ENCODE measurements around the gene KIF16B. TPM values are rescaled to one million over a fixed set of nuclear protein-coding genes. Genes with fewer than 3 reads are reported as not detected.
"Not testable (repeated sequence)": the region's sequence is repeated elsewhere in the genome, so short reads cannot be mapped to it uniquely, and the experiment has no call there.

Gene KIF16B
- total RNA-seq, 1 donor from 2014 or later = 9.6 TPM

GRCh38 chr20:16439540-16439939, 133.7 kb downstream of the KIF16B start:
- intact Hi-C loops (cut with micrococcal nuclease) = not testable (repeated sequence)

GRCh38 chr20:16438100-16438499, 135.1 kb downstream of the KIF16B start:
- intact Hi-C loops (cut with micrococcal nuclease) = no loop called here

- intact Hi-C loops (cut with micrococcal nuclease) = no loop called here
These were observed 135.8 kb downstream of the KIF16B start for GRCh38 chr20:16437387-16437996.

- intact Hi-C loops (cut with micrococcal nuclease) = no loop called here
These were observed 139.1 kb downstream of the KIF16B start for GRCh38 chr20:16434062-16434664.

GRCh38 chr20:16433293-16433580, 140.0 kb downstream of the KIF16B start:
- intact Hi-C loops (cut with micrococcal nuclease) = no loop called here

GRCh38 chr20:16432466-16433292, 140.6 kb downstream of the KIF16B start:
- intact Hi-C loops (cut with micrococcal nuclease) = no loop called here

- intact Hi-C loops (cut with micrococcal nuclease) = no loop called here
These were observed 145.1 kb downstream of the KIF16B start for GRCh38 chr20:16428112-16428511.

GRCh38 chr20:16427571-16427970, 145.7 kb downstream of the KIF16B start:
- intact Hi-C loops (cut with micrococcal nuclease) = no loop called here

GRCh38 chr20:16424780-16425179, 148.5 kb downstream of the KIF16B start:
- intact Hi-C loops (cut with micrococcal nuclease) = no loop called here

- intact Hi-C loops (cut with micrococcal nuclease) = no loop called here
These were observed 149.7 kb downstream of the KIF16B start for GRCh38 chr20:16423311-16424212.

GRCh38 chr20:16419138-16419715, 154.0 kb downstream of the KIF16B start:
- intact Hi-C loops (cut with micrococcal nuclease) = no loop called here

- intact Hi-C loops (cut with micrococcal nuclease) = no loop called here
These were observed 154.6 kb downstream of the KIF16B start for GRCh38 chr20:16418616-16419015.

- intact Hi-C loops (cut with micrococcal nuclease) = no loop called here
These were observed 156.2 kb downstream of the KIF16B start for GRCh38 chr20:16417001-16417400.

- intact Hi-C loops (cut with micrococcal nuclease) = no loop called here
These were observed 157.9 kb downstream of the KIF16B start for GRCh38 chr20:16415071-16416053.

GRCh38 chr20:16412906-16413305, 160.3 kb downstream of the KIF16B start:
- intact Hi-C loops (cut with micrococcal nuclease) = no loop called here

GRCh38 chr20:16411361-16411760, 161.9 kb downstream of the KIF16B start:
- intact Hi-C loops (cut with micrococcal nuclease) = no loop called here

- intact Hi-C loops (cut with micrococcal nuclease) = no loop called here
These were observed 162.6 kb downstream of the KIF16B start for GRCh38 chr20:16410626-16411025.

GRCh38 chr20:16408981-16409380, 164.3 kb downstream of the KIF16B start:
- intact Hi-C loops (cut with micrococcal nuclease) = no loop called here

GRCh38 chr20:16407251-16408067, 165.8 kb downstream of the KIF16B start:
- intact Hi-C loops (cut with micrococcal nuclease) = no loop called here

Measured in T-helper 1 cell treated with Interleukin-12 subunit alpha and Interleukin-12 subunit beta and Interleukin-4 antibody, amounts not matched to agents 30 ng/mL and 1 ng/mL, for 36 hours (primary cell).